OCI-LY3 (cell line): ENCODE results near the gene SLX4.

Experiments
- H2AFZ ChIP-seq: fragments of 200-600, 300-600 bp; shearing (Covaris generic); 2 replicates; pipeline ENCODE4 v1.6.0; 2014; ENCODE audit warnings: antibody characterized with exemption, low read depth, low read length
- H3K27ac ChIP-seq: fragments of 200-600, 300-600 bp; sonication (generic); 2 replicates; pipeline ENCODE4 v1.5.1; 2014; ENCODE audit warnings: mild to moderate bottlenecking, low read length, moderate library complexity, mixed read lengths
- H3K27me3 ChIP-seq: fragments of 200-600, 300-600 bp; sonication (generic); 2 replicates; pipeline ENCODE4 v1.6.1; 2014; ENCODE audit warnings: low read depth, low read length, mixed read lengths
- H3K36me3 ChIP-seq: fragments of 200-600, 300-600 bp; sonication (generic); replicated peaks from 2 replicates; pipeline ENCODE3; 2014; ENCODE audit warnings: low read depth, low read length, mixed read lengths
- H3K4me1 ChIP-seq: fragments of 300-600, 200-600 bp; sonication (generic); 2 replicates; pipeline ENCODE4 v1.6.1; 2014; ENCODE audit warnings: low read length, mixed read lengths
- H3K4me2 ChIP-seq: fragments of 200-600, 300-600 bp; sonication (generic); 2 replicates; pipeline ENCODE4 v1.6.1; 2014; ENCODE audit warnings: low read length, mixed read lengths
- H3K4me3 ChIP-seq: fragments of 300-600, 200-600 bp; sonication (generic); 2 replicates; pipeline ENCODE4 v1.5.1; 2014; ENCODE audit warnings: antibody characterized with exemption, mild to moderate bottlenecking, low read length, moderate library complexity
- H3K79me2 ChIP-seq: fragments of 300-600, 200-600 bp; shearing (Covaris generic); 2 replicates; pipeline ENCODE4 v1.6.1; 2014; ENCODE audit warnings: mild to moderate bottlenecking, low read length, mixed read lengths
- H3K9ac ChIP-seq: fragments of 300-600, 200-600 bp; shearing (Covaris generic); 2 replicates; pipeline ENCODE4 v1.6.0; 2014; ENCODE audit warnings: mild to moderate bottlenecking, low read length, moderate library complexity
- H3K9me3 ChIP-seq: fragments of 200-600, 300-600 bp; shearing (Covaris generic); 2 replicates; pipeline ENCODE4 v1.6.1; 2014; ENCODE audit warnings: low read length, mixed read lengths; ENCODE audit not compliant: insufficient read depth
- H4K20me1 ChIP-seq: fragments of 200-600, 300-600 bp; sonication (generic); 2 replicates; pipeline ENCODE4 v1.6.1; 2016; ENCODE audit warnings: low read length, mixed read lengths; ENCODE audit not compliant: insufficient read depth
- CTCF ChIP-seq: fragments of 200-600, 300-600 bp; sonication (generic); IDR thresholded peaks from 2 replicates; pipeline ENCODE4 v1.5.1; 2014; ENCODE audit warnings: antibody characterized with exemption, low read length, low read depth
- EZH2phosphoT487 ChIP-seq: fragments of 200-600 bp; shearing (Covaris generic); IDR thresholded peaks from 2 replicates; pipeline ENCODE4 v1.6.1; 2018; ENCODE audit warnings: antibody characterized with exemption, mixed run types, low read depth

SLX4 gene

DNA sequence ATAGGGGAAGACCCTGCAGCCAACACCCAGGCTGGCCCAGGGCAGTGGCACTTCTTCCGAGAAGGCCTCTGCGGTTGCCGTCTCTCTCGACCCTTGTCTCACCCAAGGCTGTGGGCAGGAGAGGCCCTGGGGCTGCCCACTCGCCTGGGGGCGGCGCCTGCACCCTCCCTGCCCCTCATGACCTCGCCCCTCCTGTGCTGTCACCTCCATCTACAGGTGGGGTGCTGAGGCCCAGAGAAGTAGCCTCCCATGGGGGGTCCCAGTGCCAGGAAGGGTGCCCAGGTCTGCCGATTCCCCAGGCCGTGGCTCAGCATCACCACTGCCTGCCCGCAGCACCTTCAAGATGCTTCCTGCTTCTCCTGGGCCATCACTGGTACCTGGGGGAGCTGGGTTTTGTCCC is 35.2 kb downstream of the SLX4 start:
- no peak overlapping the region for H3K4me3 ChIP-seq
- peaks cover 9% of the 10 kb centered on the region; the same call in 1 of the 2 replicates for H3K4me1 ChIP-seq
- H3K36me3 ChIP-seq: no peaks in the 10 kb centered on the region
- H3K27ac ChIP-seq: no peak overlapping the region
- H4K20me1 ChIP-seq: no peaks in the 10 kb centered on the region
- no peak for TF ChIP-seq CTCF
- TF ChIP-seq EZH2phosphoT487: no peak
- H2AFZ ChIP-seq: no peak overlapping the region
- no peaks in the 10 kb centered on the region for H3K9me3 ChIP-seq
- no peak overlapping the region for H3K4me2 ChIP-seq
- H3K27me3 ChIP-seq: no peaks in the 10 kb centered on the region
- H3K9ac ChIP-seq: no peak overlapping the region
- H3K79me2 ChIP-seq: no peaks in the 10 kb centered on the region

GRCh38 chr16:3575491-3575890 is 35.9 kb downstream of the SLX4 start:
- TF ChIP-seq EZH2phosphoT487 (no peak), CTCF (no peak)
- Histone ChIP-seq H3K36me3 (no peaks in the 10 kb centered on the region), H3K79me2 (no peaks in the 10 kb centered on the region), H3K4me2 (no peak overlapping the region), H3K9me3 (no peaks in the 10 kb centered on the region), H2AFZ (no peak overlapping the region), H3K27me3 (no peaks in the 10 kb centered on the region), H3K9ac (no peak overlapping the region), H3K4me1 (peaks cover 9% of the 10 kb centered on the region; the same call in 1 of the 2 replicates), H3K27ac (no peak overlapping the region), H4K20me1 (no peaks in the 10 kb centered on the region), H3K4me3 (no peak overlapping the region)

DNA sequence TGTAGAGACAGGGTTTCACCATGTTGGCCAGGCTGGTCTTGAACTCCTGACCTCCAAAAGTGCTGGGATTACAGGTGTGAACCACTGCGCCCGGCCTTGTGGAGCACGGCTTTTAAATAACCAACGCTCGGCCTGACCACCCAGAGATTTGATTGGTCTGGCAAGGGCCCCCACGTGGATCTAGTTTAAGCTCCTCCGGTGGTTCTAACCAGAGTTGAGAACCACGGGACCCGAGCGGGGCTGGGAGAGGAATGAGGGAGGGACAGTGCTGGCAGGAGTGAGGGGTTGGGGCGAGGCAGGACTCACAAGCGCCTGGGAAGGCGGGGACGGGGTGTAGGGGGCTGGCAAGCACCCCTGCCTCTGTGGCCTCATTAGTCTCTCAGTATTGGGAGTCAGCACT is 37.2 kb downstream of the SLX4 start:
- Histone ChIP-seq H2AFZ (no peak overlapping the region), H3K27ac (no peak overlapping the region), H3K9ac (no peak overlapping the region), H4K20me1 (no peaks in the 10 kb centered on the region), H3K79me2 (no peaks in the 10 kb centered on the region), H3K4me1 (peaks cover 5% of the 10 kb centered on the region; the same call in 1 of the 2 replicates), H3K4me3 (no peak overlapping the region), H3K27me3 (no peaks in the 10 kb centered on the region), H3K9me3 (no peaks in the 10 kb centered on the region), H3K36me3 (no peaks in the 10 kb centered on the region), H3K4me2 (no peak overlapping the region)
- no peak for TF ChIP-seq EZH2phosphoT487
- TF ChIP-seq CTCF: no peak

- Histone ChIP-seq H3K9me3 (no peaks in the 10 kb centered on the region), H3K4me3 (no peak overlapping the region), H3K36me3 (no peaks in the 10 kb centered on the region), H3K4me1 (no peaks in the 10 kb centered on the region), H3K27me3 (no peaks in the 10 kb centered on the region), H2AFZ (no peak overlapping the region), H3K9ac (no peak overlapping the region), H3K27ac (no peak overlapping the region), H4K20me1 (no peaks in the 10 kb centered on the region), H3K79me2 (no peaks in the 10 kb centered on the region), H3K4me2 (no peak overlapping the region)
- TF ChIP-seq CTCF (no peak), EZH2phosphoT487 (no peak)
Observed at GRCh38 chr16:3573146-3573815, 38.1 kb downstream of the SLX4 start.
